HG03066 (cell line): ENCODE results near the gene ZDHHC17.
"Not testable (repeated sequence)": the region's sequence is repeated elsewhere in the genome, so short reads cannot be mapped to it uniquely, and the experiment has no call there.

Experiments
- ATAC-seq: cut with Tn5 transposase; IDR thresholded peaks from one replicate; pipeline ENCODE4 v1.9.1; 2021; ENCODE audit warnings: low read depth; ENCODE audit not compliant: unreplicated experiment

Gene ZDHHC17

GRCh38 chr12:76763746-76764675, at the start of gene ZDHHC17:
ZDHHC17 (plus strand) TSS chr12:76764115; CDS start chr12:76764237, 122 bp downstream.
- peak; percentile 85 for ATAC-seq

- ATAC-seq, result no peak
Observed at GRCh38 chr12:76714415-76714814, 49.5 kb upstream of the ZDHHC17 start.

GRCh38 chr12:76714861-76715260, 49.1 kb upstream of the ZDHHC17 start:
- ATAC-seq, result no peak

GRCh38 chr12:76715332-76715731, 48.6 kb upstream of the ZDHHC17 start:
- no peak for ATAC-seq

GRCh38 chr12:76717314-76717713, 46.6 kb upstream of the ZDHHC17 start:
- no peak for ATAC-seq

GRCh38 chr12:76719171-76720041, 44.5 kb upstream of the ZDHHC17 start:
- ATAC-seq, result no peak

GRCh38 chr12:76720068-76720467, 43.8 kb upstream of the ZDHHC17 start:
- ATAC-seq, result no peak

GRCh38 chr12:76726626-76727025, 37.3 kb upstream of the ZDHHC17 start:
- no peak for ATAC-seq

GRCh38 chr12:76732188-76732587, 31.7 kb upstream of the ZDHHC17 start:
- not testable (repeated sequence) for ATAC-seq

- not testable (repeated sequence) for ATAC-seq
Observed at GRCh38 chr12:76737689-76738088, 26.2 kb upstream of the ZDHHC17 start.

GRCh38 chr12:76738824-76739579, 24.9 kb upstream of the ZDHHC17 start:
- ATAC-seq, result no peak

- no peak for ATAC-seq
Observed at GRCh38 chr12:76739896-76740295, 24.0 kb upstream of the ZDHHC17 start.

- ATAC-seq, result no peak
Observed at GRCh38 chr12:76740501-76740900, 23.4 kb upstream of the ZDHHC17 start.

- no peak for ATAC-seq
Observed at GRCh38 chr12:76745343-76745742, 18.6 kb upstream of the ZDHHC17 start.

GRCh38 chr12:76746516-76746915, 17.4 kb upstream of the ZDHHC17 start:
- no peak for ATAC-seq

- no peak for ATAC-seq
Observed at GRCh38 chr12:76747245-76747644, 16.7 kb upstream of the ZDHHC17 start.

- no peak for ATAC-seq
Observed at GRCh38 chr12:76755829-76756379, 8.0 kb upstream of the ZDHHC17 start.

GRCh38 chr12:76757694-76758093, 6.2 kb upstream of the ZDHHC17 start:
- ATAC-seq, result no peak

- ATAC-seq, result no peak
Observed at GRCh38 chr12:76762601-76762980, 1.3 kb upstream of the ZDHHC17 start.

GRCh38 chr12:76764856-76765255, 941 bp downstream of the ZDHHC17 start:
- no peak for ATAC-seq
